ENCODE measurements around the gene TTC23.
"Not testable (repeated sequence)": the region's sequence is repeated elsewhere in the genome, so short reads cannot be mapped to it uniquely, and the experiment has no call there.

TTC23 gene

DNA sequence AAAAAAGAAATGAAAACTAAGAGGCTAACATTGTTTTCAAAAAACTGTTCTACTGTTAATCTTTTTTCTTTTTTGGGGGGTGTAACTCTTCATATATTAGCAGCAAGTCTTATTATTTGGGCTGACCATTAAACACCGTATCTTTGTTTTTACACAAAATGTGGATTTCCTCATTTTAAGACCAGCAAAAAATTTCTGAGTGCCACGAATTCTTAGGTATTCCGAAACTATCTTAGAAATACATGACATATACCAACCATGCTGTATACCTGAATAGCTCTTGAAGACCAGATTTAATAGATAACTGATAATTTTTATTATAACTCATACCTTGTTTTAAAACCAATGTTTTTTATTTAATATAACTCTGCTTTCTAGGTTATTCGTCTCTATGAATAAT, 620 bp upstream of the TTC23 start:
- DNase-seq (ENCODE audit: low spot score): no peak

DNA sequence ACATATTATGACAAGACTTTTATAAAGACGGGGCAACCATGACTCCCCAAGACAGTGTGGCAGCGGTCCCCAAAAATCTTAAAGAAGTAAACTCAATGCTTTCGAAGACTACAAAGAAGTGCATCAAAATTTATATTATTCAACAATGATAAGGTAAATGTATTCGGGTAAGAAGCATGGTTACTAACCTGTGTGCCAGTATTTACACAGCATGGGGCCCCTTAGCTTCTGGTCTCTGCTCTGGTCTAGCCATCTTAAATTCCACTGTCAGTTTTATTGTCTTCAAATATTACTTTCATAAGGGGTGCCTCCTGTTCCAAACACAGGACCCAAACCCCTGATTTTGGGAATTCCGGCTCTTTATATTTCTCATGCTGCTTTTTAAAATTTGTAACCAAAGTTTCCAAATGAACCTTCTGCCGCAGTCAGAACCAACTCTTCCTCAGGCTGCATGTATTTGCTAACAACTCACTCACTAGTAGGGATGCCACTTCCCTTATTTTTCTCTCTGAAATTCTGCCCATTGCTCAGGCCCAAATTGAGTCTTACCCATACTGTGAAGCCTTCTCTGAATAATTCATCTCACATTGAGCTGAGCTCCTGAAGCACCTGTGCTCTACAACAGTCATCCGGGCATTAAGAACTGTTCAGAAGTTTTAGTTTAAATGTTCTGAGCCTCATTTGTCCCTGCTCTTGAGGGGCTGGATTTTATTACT, 1.2 kb downstream of the TTC23 start:
- no peak for DNase-seq (ENCODE audit: low spot score)

DNA sequence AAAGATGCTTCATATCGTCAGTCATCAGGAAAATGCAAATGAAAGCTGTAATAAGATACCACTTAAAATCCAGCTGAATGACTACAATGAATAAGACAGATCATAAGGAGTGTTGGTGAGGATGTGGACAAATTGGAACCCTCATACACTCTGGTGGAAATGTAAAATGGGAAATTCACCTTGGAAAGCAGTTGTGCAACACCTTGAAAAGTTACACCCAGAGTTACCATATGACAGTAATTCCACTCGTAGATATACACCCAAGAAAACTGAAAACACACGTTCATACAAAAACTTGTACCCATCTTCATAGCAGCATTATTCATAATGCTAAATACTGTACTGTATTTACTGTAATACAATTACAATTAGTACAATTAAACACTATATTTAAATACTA, 2.3 kb downstream of the TTC23 start:
- DNase-seq (ENCODE audit: low spot score): no peak

DNA sequence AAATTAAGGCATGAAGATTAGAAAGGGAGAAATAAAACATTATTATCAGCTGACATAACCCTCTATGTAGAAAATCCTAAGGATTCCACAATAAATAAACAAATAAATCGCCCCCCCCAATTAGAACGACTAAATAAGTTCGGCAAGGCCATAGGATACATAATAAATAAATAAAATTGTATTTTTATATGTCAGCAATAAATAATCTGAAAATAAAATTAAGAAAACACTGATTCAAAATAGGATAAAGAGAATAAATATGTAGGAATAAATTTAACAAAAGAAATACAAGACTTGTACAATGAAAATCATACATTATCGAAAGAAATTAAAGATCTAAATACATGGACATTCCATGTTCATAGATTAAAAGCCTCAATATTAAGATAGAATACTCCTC, 5.1 kb downstream of the TTC23 start:
- DNase-seq (ENCODE audit: low spot score): no peak

DNA sequence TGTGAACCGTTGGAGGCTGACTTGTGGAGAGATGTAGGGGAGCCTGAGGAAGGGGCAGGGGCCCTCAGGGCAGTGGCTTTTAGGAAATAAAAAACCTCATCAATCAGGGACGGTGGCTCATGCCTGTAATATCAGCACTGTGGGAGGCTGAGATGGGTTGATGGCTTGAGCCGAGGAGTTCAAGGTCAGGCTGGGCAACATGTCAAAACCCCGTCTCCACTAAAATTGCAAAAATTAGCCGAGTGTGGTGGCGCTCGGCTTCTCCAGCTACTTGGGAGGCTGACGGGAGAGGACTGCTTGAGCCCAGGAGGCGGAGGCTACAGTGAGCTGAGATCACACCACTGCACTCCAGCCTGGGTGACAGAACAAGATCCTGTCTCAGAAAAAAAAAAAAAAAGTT, 7.6 kb downstream of the TTC23 start:
- DNase-seq (ENCODE audit: low spot score): no peak

DNA sequence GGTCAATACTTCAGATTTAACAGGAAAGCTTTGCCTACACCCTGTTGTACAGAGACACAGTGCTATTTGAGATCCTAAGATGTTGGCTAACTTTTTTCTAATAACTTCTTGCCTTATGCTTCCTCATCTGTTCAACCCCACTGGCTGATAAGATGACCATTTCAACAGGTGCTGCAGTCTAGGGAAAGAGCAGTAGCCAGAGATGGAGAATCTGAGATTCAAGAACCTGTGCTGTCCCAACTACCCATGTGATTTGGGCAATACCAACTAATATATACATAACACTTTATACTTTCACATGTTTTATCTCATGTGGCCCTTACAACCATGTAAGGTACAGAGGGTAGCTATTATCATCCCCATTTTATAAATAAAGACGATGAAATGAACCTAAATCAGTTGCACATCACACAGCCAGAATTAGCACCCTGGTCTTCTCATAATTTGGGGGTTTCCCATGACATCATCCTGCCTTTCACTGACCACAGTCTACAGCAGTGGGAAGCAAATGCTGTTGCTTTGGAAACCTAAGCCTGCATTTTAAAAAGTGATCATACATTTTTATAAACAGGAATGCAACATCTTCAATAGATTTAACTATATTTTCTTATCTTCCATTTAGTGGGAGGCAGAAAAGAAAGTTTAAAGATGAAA, 9.7 kb downstream of the TTC23 start:
- no peak for DNase-seq (ENCODE audit: low spot score)

DNA sequence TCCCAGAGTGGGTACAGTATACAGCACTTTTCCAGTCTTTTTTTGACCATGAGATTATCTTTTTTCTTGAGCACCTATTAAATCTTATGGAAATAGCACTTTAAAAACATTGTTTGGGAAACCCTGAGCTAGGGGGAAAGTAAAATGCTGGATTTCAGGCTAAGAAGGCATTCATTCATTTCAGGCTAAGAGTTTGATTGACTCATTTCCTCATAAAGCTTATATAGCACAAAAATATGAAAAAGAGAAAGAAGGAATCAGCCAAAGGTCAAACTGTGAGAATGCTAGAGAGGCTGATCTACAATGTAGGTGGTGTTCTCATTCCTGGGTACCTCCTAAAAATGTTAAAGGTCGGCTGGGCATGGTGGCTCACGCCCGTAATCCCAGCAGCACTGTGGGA, 10.5 kb downstream of the TTC23 start:
- DNase-seq (ENCODE audit: low spot score): no peak

DNA sequence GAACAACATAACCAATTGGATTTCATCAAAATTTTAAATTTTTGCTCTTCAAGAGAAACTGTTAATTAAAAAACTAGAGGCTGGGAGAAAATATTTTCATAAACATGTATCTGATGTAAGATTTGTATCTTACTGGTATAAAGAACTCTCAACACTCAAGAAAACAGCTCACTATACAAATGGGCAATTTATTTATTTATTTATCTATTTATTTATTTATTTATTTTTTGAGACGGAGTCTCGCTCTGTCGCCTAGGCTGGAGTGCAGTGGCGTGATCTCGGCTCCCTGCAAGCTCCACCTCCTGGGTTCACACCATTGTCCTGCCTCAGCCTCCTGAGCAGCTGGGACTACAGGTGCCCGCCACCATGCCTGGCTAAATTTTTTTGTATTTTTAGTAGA, 15.2 kb downstream of the TTC23 start:
- DNase-seq (ENCODE audit: low spot score): not testable (repeated sequence)

DNA sequence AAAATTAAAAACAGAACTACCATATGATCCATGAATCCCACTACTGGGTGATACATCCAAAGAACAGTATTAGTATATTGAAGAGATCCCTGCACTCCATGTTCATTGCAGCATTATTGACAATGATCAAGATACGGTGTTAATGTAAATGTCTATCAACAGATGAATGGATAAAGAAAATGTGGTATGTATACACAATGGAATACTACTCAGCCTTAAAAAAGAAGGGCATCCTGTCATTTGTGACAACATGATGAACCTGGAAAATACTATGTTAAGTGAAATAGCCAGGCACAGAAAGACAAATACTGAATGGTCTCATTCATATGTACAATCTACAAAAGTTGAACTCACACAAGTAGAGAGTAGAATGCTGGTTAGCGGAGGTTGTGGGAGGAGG, 16.6 kb downstream of the TTC23 start:
- DNase-seq (ENCODE audit: low spot score): no peak

DNA sequence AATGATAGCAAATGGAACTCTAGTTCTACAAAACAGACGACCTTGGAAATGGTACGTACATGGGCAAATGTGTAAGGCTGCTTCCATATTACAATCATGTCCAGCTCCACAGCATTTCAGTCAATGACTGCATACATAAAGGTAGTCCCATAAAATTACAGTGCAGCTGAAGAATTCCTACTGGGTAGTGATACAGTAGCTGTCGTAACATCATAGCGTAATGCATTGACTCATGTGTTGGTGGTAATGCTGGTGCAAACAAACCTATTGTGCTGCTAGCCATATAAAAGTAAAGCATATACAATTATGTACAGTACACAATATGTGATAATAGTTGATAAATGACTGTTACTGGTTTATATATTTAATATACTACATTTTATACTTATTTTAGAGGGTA, 18.5 kb downstream of the TTC23 start:
- no peak for DNase-seq (ENCODE audit: low spot score)

DNA sequence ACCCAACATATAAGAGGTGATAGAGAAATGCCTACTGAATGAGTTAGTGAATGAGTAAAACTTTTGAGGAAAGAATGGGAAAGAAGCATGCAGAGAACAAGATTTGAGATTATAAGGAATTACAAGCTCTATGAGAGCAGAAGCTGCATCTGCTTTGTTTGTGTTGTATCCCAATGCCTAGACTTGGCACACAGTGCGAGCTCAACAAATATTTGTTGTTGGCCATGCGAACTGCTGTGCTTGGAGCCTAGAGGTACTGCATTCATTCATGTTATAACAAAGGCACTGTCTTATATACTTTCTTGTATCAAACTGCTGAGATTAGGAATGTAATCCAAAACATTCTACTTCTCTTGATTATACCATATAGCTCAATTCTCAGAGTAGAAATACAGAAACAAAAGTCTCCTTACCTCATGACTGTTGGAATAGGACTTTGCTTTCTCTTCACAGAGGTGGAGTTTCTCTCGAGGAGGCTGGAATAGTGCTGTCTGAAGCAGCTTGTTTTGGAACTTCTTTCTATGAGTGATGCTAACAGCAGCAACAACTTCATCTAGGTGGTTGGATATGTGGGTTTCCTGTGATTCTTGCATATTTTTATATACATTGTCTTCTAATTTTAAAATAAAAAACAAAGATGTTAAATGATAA, 21.1 kb downstream of the TTC23 start:
- DNase-seq (ENCODE audit: low spot score): no peak

DNA sequence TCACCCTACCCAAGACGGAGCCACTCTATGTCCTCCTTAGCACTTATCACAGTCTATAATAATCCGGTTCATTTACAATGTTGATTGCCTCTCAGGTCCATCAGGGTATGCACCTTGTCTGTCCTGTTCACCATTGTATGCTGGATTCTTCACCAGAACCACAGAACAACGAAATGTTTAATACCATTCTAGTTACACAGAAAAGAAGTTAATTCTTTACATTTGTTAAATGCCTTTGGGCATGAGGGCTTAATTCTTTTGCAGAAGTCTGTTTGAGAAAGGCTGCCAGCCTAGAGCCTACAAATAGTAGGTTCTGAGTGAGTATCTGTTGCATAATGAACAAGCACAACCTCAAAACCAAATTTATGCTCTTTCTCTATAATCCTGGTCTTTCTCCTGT, 22.6 kb downstream of the TTC23 start:
- no peak for DNase-seq (ENCODE audit: low spot score)

DNA sequence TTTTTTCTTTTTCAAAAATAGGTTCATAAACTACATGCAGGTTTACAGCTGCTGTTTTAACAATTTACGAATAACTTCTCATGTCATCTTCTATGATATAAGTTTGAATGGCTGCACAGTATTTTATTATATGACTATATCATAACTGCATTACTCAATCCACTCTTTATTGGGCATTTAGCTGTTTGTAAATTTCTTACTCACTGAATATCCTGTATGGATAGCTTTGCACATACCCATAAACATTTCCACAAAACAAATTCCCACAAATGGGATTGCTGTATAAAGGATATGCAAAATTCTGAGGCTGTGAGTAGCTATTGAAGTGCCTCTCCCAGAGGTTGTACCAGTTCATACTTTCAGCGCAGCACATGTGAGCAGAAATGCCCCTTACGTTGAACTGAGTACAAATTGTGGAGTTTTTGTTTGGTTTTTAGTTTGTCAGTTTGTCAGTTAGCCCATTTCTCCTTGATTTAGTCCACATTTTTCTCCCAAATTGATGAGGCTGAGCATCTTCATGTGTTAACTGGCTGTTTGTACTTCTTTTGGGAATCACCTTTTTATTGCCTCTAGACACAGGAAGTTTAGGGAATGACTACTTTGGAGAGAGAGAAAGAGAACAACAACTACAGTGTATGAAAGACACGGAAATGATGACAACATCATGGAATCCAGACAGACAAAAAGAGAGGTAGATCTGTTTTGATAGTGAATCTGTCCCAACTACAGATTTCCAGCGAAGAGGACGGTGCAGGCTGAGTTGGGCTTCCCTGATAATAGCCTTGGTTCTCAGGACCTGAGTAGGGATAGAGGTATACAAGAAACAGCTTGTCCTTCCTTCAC, 24.8 kb downstream of the TTC23 start:
- no peak for DNase-seq (ENCODE audit: low spot score)

DNA sequence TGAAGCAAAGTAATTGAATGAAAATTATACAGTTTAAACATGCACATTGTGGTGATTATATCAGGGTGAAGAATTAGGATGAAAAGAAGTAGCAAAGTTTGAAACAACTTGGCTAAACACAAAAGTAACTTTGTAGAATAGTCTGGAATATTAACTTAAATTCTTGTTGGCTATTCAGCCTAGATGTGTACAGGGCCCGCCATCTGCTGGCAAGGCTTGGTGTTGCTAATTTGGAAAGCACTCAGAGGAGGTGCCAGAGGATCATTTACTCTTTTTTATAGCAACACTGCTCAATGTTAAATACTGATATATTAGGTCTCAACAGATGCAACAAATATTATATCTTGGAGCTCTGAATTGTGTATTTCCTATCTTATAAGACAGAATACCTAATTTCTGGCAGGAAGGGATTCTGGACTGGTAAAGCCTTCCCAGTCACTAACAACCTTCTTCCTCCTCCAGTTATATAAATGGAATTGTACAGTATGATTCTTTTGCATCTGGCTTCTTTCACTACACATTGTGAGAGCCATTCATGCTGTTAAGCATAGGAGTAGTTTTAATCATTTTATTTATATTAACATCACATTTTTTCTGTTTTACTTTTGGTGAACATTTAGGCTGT, 36.1 kb downstream of the TTC23 start:
- DNase-seq (ENCODE audit: low spot score): peak; percentile 24

DNA sequence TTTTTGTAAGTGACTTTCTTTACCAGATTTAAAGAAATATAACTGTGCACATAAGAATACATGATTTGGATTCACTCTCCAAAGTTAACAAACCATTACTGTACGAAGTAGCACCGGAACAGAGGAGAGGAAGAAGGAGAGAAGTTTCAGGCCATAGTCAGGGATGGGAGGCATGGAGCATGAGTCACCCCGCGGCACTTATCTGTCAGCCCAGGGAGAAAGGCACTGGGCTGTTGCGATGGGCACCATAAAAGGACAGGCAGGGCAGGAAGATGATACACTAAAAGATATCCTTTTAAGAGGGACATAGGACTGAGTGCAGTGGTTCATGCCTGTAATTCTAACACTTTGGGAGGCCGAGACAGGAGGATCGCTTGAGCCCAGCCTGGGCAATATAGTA, 37.0 kb downstream of the TTC23 start:
- DNase-seq (ENCODE audit: low spot score): no peak

DNA sequence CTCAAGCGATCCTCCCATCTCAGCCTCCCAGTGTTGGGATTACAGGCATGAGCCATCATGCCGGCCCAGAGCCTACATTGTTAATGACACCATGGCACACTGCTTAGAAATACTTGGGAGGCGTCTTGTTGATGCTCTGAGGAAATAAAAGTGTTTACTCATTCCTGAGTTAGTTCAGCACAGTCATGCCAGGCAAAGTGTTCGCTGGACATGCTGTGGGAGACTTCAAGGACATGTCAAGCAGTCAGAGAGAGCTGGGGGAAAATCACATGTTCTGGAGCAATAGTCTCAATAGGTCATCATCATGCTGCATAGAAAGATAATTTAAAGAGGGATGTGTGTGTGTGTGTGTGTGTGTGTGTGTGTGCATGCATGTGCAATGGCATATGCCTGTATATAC, 37.5 kb downstream of the TTC23 start:
- no peak for DNase-seq (ENCODE audit: low spot score)

DNA sequence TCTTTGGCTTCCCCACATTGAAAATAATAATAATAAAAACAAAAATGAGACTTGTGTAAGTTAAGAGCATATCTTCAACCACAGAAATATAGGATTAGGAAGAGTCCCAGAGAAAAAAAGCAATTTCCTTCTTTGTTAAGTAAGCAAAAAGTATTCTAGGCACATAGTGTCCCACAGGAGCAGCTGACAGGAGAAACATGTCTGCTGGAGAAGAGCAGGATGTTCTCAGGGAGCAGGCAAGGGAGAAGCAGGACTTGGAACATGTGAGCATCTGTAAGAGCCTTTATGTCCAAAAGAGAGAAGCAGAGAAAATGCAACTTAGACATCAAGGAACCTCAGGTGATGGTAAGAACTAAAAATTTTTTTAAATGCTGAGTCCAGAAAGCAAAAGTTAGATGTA, 39.0 kb downstream of the TTC23 start:
- DNase-seq (ENCODE audit: low spot score): no peak

DNA sequence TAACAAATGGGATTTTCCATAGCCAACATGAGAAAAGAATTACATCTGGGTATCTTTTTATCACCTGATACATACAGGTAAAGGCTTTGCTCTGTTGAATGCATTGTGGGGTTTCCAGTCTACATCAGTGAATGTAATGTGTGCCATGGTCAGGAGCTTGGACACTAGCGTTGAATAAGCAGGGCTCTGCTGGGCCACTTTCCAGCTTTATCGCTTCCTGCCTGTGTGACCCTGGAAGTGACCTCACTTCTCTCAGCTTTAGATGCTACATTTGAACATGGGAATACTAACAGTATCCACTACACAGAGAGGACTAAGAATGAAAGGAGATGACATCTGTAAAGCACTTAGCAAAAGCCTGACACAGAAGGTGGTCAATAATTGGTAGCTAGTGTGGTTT, 40.1 kb downstream of the TTC23 start:
- no peak for DNase-seq (ENCODE audit: low spot score)

DNA sequence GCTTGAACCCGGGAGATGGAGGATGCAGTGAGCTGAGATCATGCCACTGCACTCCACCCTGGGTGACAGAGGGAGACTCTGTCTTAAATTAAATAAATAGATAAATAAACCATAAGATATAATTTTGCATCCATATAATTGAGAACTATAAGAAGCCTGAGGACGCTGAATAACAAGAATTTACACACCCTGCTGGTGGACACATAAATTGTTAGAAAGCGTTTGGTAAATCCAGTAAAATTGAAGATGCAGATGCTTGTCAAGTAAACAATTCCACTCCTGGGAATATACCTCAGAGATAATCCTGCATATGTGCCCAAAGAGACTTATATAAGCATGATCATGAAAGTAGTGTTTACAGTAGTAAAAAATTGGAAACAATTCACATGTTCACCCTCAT, 41.7 kb downstream of the TTC23 start:
- no peak for DNase-seq (ENCODE audit: low spot score)

DNA sequence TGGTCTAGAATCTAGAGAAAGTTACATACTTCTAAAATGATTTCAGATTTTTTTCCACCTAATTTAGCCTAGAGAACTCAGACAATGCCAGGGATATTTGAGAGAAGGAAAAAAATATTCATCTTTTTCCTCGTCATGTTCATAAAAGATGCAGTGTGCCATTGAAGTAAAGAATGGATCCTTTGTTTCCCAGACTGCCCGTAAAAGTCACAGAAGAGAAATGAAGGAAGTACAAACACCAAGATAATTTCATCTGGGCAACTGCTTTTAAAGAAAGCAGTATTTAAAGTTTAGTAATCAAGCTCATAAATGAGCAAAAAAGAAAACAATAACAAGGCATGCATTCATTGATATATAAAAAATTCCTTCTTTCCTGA, 47.2 kb downstream of the TTC23 start:
- no peak for DNase-seq (ENCODE audit: low spot score)

DNA sequence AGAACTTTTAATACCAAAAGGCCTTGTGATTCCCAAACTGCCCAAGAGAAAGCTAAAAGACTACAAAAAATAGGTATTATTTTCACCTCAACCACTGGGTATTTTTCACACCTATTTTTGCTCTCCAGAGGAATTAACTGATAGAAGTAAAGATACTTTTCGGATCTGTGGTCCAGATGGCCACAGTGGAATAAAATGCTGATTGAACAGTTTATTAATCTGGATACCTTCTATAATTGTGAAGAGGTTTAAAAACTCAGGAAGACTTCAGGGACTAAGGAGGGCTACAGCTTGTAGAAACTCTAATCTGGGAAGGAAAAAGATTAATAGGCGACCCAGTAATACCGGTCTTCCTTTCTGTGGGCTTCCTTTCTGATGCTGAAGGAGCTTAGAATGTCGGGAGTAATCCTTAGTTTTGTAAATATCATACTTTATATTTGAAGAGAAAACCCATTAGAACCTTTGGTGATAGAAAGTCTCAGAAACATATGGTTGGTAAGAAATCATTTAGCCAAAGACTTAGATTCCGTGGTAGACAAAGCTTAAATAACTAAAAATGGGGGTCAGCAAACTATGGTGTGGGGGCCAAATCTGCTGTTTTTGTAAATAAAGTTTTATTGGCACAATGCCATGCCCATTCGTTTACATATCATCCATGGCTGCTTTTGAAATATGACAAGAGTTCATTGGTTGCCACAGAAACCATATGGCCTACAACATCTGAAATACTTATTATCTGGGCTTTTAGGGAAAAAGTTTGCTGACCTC, 47.8 kb downstream of the TTC23 start:
- DNase-seq (ENCODE audit: low spot score): no peak

DNA sequence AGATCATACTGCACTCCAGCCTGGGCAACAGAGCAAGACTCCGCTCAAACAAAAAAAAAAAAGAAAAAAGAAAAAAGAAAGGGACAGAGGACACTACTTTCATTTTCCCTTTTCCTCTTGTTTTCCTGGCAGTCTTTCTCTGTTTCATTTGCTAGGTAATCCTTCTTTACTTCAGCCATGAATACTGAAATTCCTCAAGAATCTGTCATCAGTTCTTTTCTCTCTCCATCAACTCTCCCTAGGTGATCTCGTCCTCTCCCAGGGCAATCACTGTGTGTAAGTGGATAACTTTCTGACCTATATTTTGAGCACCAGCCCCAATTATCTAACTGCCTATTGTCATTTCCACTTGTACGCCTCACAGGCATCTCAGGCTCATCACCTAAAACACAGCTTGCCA, 51.5 kb downstream of the TTC23 start:
- no peak for DNase-seq (ENCODE audit: low spot score)
